CD4-positive, alpha-beta T cell (primary cell): Measurements from ENCODE around the gene AOAH. TPM values are rescaled to one million over a fixed set of nuclear protein-coding genes. Genes with fewer than 3 reads are reported as not detected.

ENCODE experiments used
- ATAC-seq: fragments of 200-7000 bp; cut with Tn5 transposase; one replicate; pipeline ENCODE4 v1.10.0; 2022; ENCODE audit warnings: mild to moderate bottlenecking; ENCODE audit not compliant: poor library complexity
- CTCF ChIA-PET: fragments of 350-600 bp; sonication (Branson Sonifier 250); formaldehyde crosslinking; loops from one replicate; lab custom pipeline; 2021; ENCODE audit warnings: antibody characterized with exemption, inconsistent platforms; lab: Charles Lee
- POLR2A ChIA-PET: fragments of 350-600 bp; sonication (Branson Sonifier 250); formaldehyde crosslinking; loops from one replicate; lab custom pipeline; 2021; ENCODE audit warnings: antibody characterized with exemption, inconsistent platforms; lab: Charles Lee
- DNase-seq, 14 experiments: peaks; one replicate each; pipeline ENCODE4 v3.0.0-alpha.2; 2013 to 2020; ENCODE audit warnings: mixed read lengths in 2 of 14
- H3K27ac ChIP-seq, 2 donors: one replicate each; pipeline versions ENCODE4 v1.5.1 to v1.7.0; 2013; ENCODE audit warnings: low read length in 2 of 2, low read depth in 1 of 2, mild to moderate bottlenecking in 1 of 2
- H3K27me3 ChIP-seq, 2 experiments: 1 replicate in 1 of 2; 2 replicates in 1 of 2; pipeline versions ENCODE4 v1.6.1 to v1.7.0; 2013; ENCODE audit warnings: low read length in 2 of 2, control low read depth in 1 of 2, mild to moderate bottlenecking in 1 of 2, moderate library complexity in 1 of 2; ENCODE audit not compliant: insufficient read depth in 2 of 2, control insufficient read depth in 1 of 2
- H3K36me3 ChIP-seq: one replicate; pipeline ENCODE4 v1.6.1; 2013; ENCODE audit warnings: low read length, control low read depth; ENCODE audit not compliant: insufficient read depth
- H3K4me1 ChIP-seq: one replicate; pipeline ENCODE4 v1.6.1; 2013; ENCODE audit warnings: low read length, control low read depth; ENCODE audit not compliant: insufficient read depth
- H3K4me3 ChIP-seq: one replicate; pipeline ENCODE4 v1.5.1; 2013; ENCODE audit warnings: mild to moderate bottlenecking, low read length, moderate library complexity
- H3K9me3 ChIP-seq, 2 experiments: 1 replicate in 1 of 2; 2 replicates in 1 of 2; pipeline versions ENCODE4 v1.6.1 to v1.7.0; 2013; ENCODE audit warnings: low read length in 2 of 2, mild to moderate bottlenecking in 2 of 2, control low read depth in 1 of 2, moderate library complexity in 1 of 2; ENCODE audit not compliant: control insufficient read depth in 1 of 2, insufficient read depth in 1 of 2
- H3K27ac Mint-ChIP-seq: one replicate; pipeline ENCODE4 v1.8.0; 2020; ENCODE audit warnings: mixed read lengths
- H3K27me3 Mint-ChIP-seq: one replicate; pipeline ENCODE4 v1.8.0; 2021; ENCODE audit warnings: mixed read lengths
- H3K36me3 Mint-ChIP-seq: one replicate; pipeline ENCODE4 v1.8.0; 2021; ENCODE audit warnings: low read depth, mixed read lengths
- H3K4me1 Mint-ChIP-seq: one replicate; pipeline ENCODE4 v1.8.0; 2021; ENCODE audit warnings: low read depth, mixed read lengths
- H3K4me3 Mint-ChIP-seq: one replicate; pipeline ENCODE4 v1.8.0; 2020; ENCODE audit warnings: mild to moderate bottlenecking, mixed read lengths
- H3K9me3 Mint-ChIP-seq: one replicate; pipeline ENCODE4 v1.8.0; 2020; ENCODE audit warnings: mixed read lengths
- intact Hi-C, 2 experiments: fragments of 100-400 bp; cut with DNase I in 1 of 2; cut with micrococcal nuclease in 1 of 2; formaldehyde crosslinking; loops; one replicate each; pipeline versions ENCODE4 v1.15.1 to v1.9.0; 2023 to 2025; cut with DNase I, micrococcal nuclease
- total RNA-seq, 174 experiments: library from RNA in 2 of 174; stranded (reverse) in 2 of 174; gene quantifications; one replicate each; pipeline ENCODE4 v1.2.3 and lab custom pipeline; 2021 to 2026
- TF ChIP-seq, protein P1 (sequence below): fragments of 200-600 bp; IDR thresholded peaks from one replicate; pipeline ENCODE4 v1.8.0; 2022; ENCODE audit warnings: antibody characterized with exemption, mild to moderate bottlenecking

The AOAH gene
- total RNA-seq, 2 experiments from 2014 or later = 27.5 to 30.3 TPM

DNA sequence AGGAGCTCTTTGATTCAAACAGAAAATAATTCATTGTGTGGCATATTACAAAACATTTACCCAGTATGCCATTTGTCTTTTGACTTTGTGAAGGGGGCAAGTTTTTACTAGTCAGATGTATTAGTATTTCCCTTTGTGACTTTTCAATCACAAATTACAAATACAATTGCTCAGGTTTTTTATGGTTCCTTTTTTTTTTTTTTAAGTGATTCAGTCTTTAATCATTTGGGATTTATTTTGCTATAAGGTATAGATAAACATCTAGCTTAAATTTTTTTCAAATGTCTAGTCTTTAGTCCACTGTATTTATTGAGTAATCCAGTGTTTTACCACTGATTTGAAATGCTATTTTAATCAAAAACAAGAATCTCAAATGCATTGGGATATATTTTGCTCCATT lies 75.9 kb downstream of the AOAH start:
- POLR2A ChIA-PET = interaction anchor here (0.9 to 3.7 kb wide), 2 partner anchors 9 to 75 kb away, joined by 3 to 14 read pairs; no protein-coding TSS in a partner anchor
- H3K27ac Mint-ChIP-seq = no peak overlapping the region
- intact Hi-C loops = no loop called here

DNA sequence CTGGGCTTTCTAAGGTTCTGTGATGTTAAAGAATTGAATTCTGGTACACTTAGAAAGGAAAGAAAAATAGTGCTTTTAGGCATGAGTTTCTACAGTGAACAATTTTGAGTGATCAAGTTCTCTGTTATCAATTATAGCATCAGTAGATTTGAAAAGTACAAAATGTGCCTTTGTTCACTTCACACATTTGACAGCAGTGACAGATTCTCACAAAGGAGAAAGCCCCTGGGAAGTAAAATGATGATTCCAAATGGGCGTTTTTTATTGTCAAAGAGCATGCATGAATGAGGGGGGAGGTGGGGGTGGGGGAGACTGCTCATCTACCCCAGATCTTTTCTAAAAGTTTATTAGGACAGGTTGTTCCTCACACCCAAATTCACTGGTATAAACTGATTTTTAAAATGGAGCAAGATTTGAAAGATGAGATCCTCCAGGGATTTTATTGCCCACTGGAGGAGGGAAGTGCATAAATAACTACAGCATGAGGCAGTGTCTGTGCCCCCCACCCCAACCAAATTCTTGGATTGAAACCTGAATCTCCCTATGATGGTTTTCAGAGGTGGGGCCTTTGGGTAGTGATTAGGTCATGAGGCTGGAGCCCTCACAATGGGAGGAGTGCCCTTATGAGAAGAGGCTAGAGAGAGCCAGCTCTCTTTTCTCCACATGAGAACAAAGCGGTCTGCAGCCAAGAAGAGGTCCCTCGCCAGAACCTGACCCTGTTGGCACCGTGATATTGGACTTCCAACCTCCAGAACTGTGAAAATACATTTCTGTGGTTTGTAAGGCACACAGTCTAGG lies 79.5 kb downstream of the AOAH start:
- TF ChIP-seq, protein P1, sequence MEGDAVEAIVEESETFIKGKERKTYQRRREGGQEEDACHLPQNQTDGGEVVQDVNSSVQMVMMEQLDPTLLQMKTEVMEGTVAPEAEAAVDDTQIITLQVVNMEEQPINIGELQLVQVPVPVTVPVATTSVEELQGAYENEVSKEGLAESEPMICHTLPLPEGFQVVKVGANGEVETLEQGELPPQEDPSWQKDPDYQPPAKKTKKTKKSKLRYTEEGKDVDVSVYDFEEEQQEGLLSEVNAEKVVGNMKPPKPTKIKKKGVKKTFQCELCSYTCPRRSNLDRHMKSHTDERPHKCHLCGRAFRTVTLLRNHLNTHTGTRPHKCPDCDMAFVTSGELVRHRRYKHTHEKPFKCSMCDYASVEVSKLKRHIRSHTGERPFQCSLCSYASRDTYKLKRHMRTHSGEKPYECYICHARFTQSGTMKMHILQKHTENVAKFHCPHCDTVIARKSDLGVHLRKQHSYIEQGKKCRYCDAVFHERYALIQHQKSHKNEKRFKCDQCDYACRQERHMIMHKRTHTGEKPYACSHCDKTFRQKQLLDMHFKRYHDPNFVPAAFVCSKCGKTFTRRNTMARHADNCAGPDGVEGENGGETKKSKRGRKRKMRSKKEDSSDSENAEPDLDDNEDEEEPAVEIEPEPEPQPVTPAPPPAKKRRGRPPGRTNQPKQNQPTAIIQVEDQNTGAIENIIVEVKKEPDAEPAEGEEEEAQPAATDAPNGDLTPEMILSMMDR = no peak
- Mint-ChIP-seq H3K27ac (peak overlapping the region; percentile 91), H3K4me1 (peaks cover 71% of the 10 kb centered on the region), H3K27me3 (no peaks in the 10 kb centered on the region), H3K4me3 (no peak overlapping the region), H3K36me3 (peaks cover 6% of the 10 kb centered on the region), H3K9me3 (peaks cover 1% of the 10 kb centered on the region)
- Histone ChIP-seq H3K27me3 (no peaks in the 10 kb centered on the region), H3K27ac (no peak overlapping the region), H3K36me3 (no peaks in the 10 kb centered on the region), H3K4me1 (peaks cover 15% of the 10 kb centered on the region), H3K9me3 (peaks cover 0 to 3% of the 10 kb centered on the region in 2 experiments), H3K4me3 (no peak overlapping the region)
- ATAC-seq = no peak
- CTCF ChIA-PET = no interaction called here
- DNase-seq = no peak
- POLR2A ChIA-PET = no interaction called here
- intact Hi-C loops = no loop called here

More for the DNA sequence above, 75.9 kb downstream of the AOAH start:
- Mint-ChIP-seq H3K4me3 (no peak overlapping the region), H3K36me3 (peaks cover 33% of the 10 kb centered on the region), H3K27me3 (no peaks in the 10 kb centered on the region), H3K4me1 (peaks cover 53% of the 10 kb centered on the region), H3K9me3 (peaks cover 1% of the 10 kb centered on the region)
- Histone ChIP-seq H3K9me3 (peaks cover 0 to 4% of the 10 kb centered on the region in 2 experiments), H3K36me3 (no peaks in the 10 kb centered on the region), H3K27me3 (no peaks in the 10 kb centered on the region), H3K4me3 (no peak overlapping the region), H3K4me1 (peaks cover under 1% of the 10 kb centered on the region), H3K27ac (no peak overlapping the region)
- CTCF ChIA-PET = interaction anchor here (1.8 kb wide), 1 partner anchor 23 kb away, joined by 4 read pairs; no protein-coding TSS in a partner anchor
- TF ChIP-seq, protein P1 = no peak
- ATAC-seq (no peak), DNase-seq (no peak)

- H3K4me3 Mint-ChIP-seq = no peak overlapping the region
- no peak for DNase-seq
- peaks cover 1% of the 10 kb centered on the region for H3K9me3 Mint-ChIP-seq
- no peaks in the 10 kb centered on the region for H3K36me3 ChIP-seq
- POLR2A ChIA-PET = interaction anchor here (0.7 to 1.5 kb wide), 2 partner anchors 33 to 36 kb away, joined by 3 read pairs; no protein-coding TSS in a partner anchor
- ATAC-seq = no peak
- no peaks in the 10 kb centered on the region for H3K27me3 ChIP-seq
- H3K27me3 Mint-ChIP-seq = no peaks in the 10 kb centered on the region
- TF ChIP-seq, protein P1 = no peak
- peak overlapping the region; percentile 91 for H3K27ac Mint-ChIP-seq
- peaks cover 95% of the 10 kb centered on the region for H3K4me1 Mint-ChIP-seq
- H3K4me3 ChIP-seq = no peak overlapping the region
- no peak overlapping the region for H3K27ac ChIP-seq
- H3K4me1 ChIP-seq = peaks cover 39% of the 10 kb centered on the region
- peaks cover 5% of the 10 kb centered on the region for H3K36me3 Mint-ChIP-seq
- H3K9me3 ChIP-seq = no peaks in the 10 kb centered on the region
- CTCF ChIA-PET = interaction anchor here (0.9 kb wide), 1 partner anchor 29 kb away, joined by 3 read pairs; no protein-coding TSS in a partner anchor
- intact Hi-C loops = no loop called here
These were observed 81.9 kb downstream of the AOAH start for GRCh38 chr7:36642414-36642813.
